Measurements from ENCODE around the gene PTGIR. TPM values are rescaled to one million over a fixed set of nuclear protein-coding genes. Genes with fewer than 3 reads are reported as not detected.

PTGIR gene
- polyA plus RNA-seq, 2 of the 4 experiments (the other 2 are of a cell fraction): 0.06 TPM; not detected in 1

GRCh38 chr19:46637224-46637623, 12.3 kb upstream of the PTGIR start (continued):
- TF ChIP-seq HMGXB4 (CRISPR knock-in tag; IDR thresholded peaks at IDR 0.05; ENCODE audit: borderline replicate concordance): no peak
- no peak for TF ChIP-seq ESRRA (IDR thresholded peaks at IDR 0.05; ENCODE audit: borderline replicate concordance, low read length)
- TF ChIP-seq EHF (CRISPR knock-in tag; IDR thresholded peaks at IDR 0.05): no peak
- no peak for TF ChIP-seq CTCF (IDR thresholded peaks at IDR 0.05)

- TF ChIP-seq FOSL2 (IDR thresholded peaks at IDR 0.05) (no peak), FOSL2 (CRISPR knock-in tag; IDR thresholded peaks at IDR 0.05) (no peak), PHF8 (IDR thresholded peaks at IDR 0.05; ENCODE audit: borderline replicate concordance, low read depth) (no peak), TFCP2L1 (CRISPR knock-in tag; IDR thresholded peaks at IDR 0.05) (no peak), HOXB13 (CRISPR knock-in tag; IDR thresholded peaks at IDR 0.05; ENCODE audit: low read depth) (no peak), NFE2L2 (conservative IDR thresholded peaks at IDR 0.05; ENCODE audit: low read length) (no peak), EHF (CRISPR knock-in tag; IDR thresholded peaks at IDR 0.05) (no peak), GATA3 (IDR thresholded peaks at IDR 0.05; ENCODE audit: borderline replicate concordance) (no peak), NPAS2 (CRISPR knock-in tag; IDR thresholded peaks at IDR 0.05; ENCODE audit: borderline replicate concordance) (no peak), RARB (CRISPR knock-in tag; IDR thresholded peaks at IDR 0.05) (no peak), CTCF (IDR thresholded peaks at IDR 0.05) (no peak), SMC3 (IDR thresholded peaks at IDR 0.05) (no peak), USF2 (IDR thresholded peaks at IDR 0.05) (no peak), HEYL (CRISPR knock-in tag; IDR thresholded peaks at IDR 0.05) (no peak), POLR2A (IDR thresholded peaks at IDR 0.05; ENCODE audit: low read length) (no peak)
- ChIA-PET CTCF (interaction anchor here (0.7 to 28.7 kb wide), 8 partner anchors 9 to 131 kb away, joined by 3 to 737 read pairs (median 6); partner anchors contain the start of genes CALM3 and DACT3), POLR2A (no interaction called here)
- Histone ChIP-seq H3K4me1 (peaks cover 25% of the 10 kb centered on the region), H3K27ac (peak within 1 kb of the TSS in 1 of 2 experiments; percentile 69; a peak in 1 of 6 replicates), H3K9me3 (no peaks in the 10 kb centered on the region), H3K4me3 (peak within 1 kb of the TSS; percentile 53; the same call in 1 of the 3 replicates), H3K4me2 (peak within 1 kb of the TSS; percentile 100)
- no peak for DNase-seq (ENCODE audit: low read depth in 1 of 2, low spot score in 1 of 2)
- no peak for ATAC-seq
- WGBS (ENCODE audit: missing lambda C conversion rate): 46% methylated on average over 22 of the region's 34 CpGs
- no peak for FAIRE-seq
Observed at GRCh38 chr19:46635920-46636761, 11.3 kb upstream of the PTGIR start, which contains the start of gene GNG8. GNG8 (minus strand) TSS chr19:46636202; CDS start chr19:46634682, 1,520 bp downstream.

All from A549 (cell line).